Thyroid gland (tissue), 4 donors: ENCODE measurements around the gene ABRACL.

Source experiments
- CTCF ChIP-seq, 6 experiments: fragments of 200-600 bp in 3 of 6; fragments of 450-650 bp in 3 of 6; sonication (generic) in 3 of 6; IDR thresholded peaks; one replicate each; pipeline ENCODE4 v1.5.1; 2016 to 2019; ENCODE audit warnings: antibody characterized with exemption in 6 of 6, mild to moderate bottlenecking in 2 of 6, inconsistent platforms in 1 of 6, moderate library complexity in 1 of 6
- POLR2A ChIP-seq, 2 donors: fragments of 450-650 bp; IDR thresholded peaks; one replicate each; pipeline ENCODE4 v1.6.1; 2017; ENCODE audit warnings: antibody characterized with exemption in 2 of 2, mild to moderate bottlenecking in 2 of 2, moderate library complexity in 1 of 2

GRCh38 chr6:139017227-139017626, 11.3 kb upstream of the ABRACL start:
- TF ChIP-seq CTCF (IDR thresholded peaks at IDR 0.05) (no peak), POLR2A (IDR thresholded peaks at IDR 0.05) (no peak)
